Fibroblast of lung (primary cell): ENCODE data around the gene UNC13D.

Experiments used
- CTCF ChIP-seq, 2 donors: IDR thresholded peaks in 1 of 2; conservative IDR thresholded peaks in 1 of 2; 1 replicate in 1 of 2; 2 replicates in 1 of 2; pipeline ENCODE4 v1.5.1; 2011 to 2012; ENCODE audit warnings: low read length in 2 of 2, control low read depth in 1 of 2, inconsistent platforms in 1 of 2, low read depth in 1 of 2, mild to moderate bottlenecking in 1 of 2
- EZH2 ChIP-seq: IDR thresholded peaks from 2 replicates; pipeline ENCODE4 v1.5.1; 2012; ENCODE audit warnings: low read length, control low read depth, mild to moderate bottlenecking; ENCODE audit errors: missing control alignments

GRCh38 chr17:75891605-75892555 lies 47.7 kb upstream of the UNC13D start:
- TF ChIP-seq CTCF (conservative IDR thresholded peaks at IDR 0.05 in 1 of 2, IDR thresholded peaks at IDR 0.05 in 1 of 2; ENCODE audit: low read depth in 1 of 2, low read length in 2 of 2) (no peak), EZH2 (no peak)
